H1 (cell line): ENCODE measurements around the gene IL36A. TPM values are rescaled to one million over a fixed set of nuclear protein-coding genes. Genes with fewer than 3 reads are reported as not detected.

Source experiments
- CTCF ChIA-PET: fragments of 300-600 bp; sonication (Branson Sonifier 250); formaldehyde crosslinking; loops from one replicate; lab custom pipeline; 2021; ENCODE audit not compliant: partially characterized antibody; lab: Charles Lee
- POLR2A ChIA-PET: fragments of 300-600 bp; sonication (Branson Sonifier 250); formaldehyde crosslinking; loops from one replicate; lab custom pipeline; 2021; ENCODE audit warnings: inconsistent platforms; ENCODE audit not compliant: partially characterized antibody; lab: Charles Lee
- DNase-seq, 2 experiments: peaks; one replicate each; pipeline versions ENCODE4 v3.0.0 to v3.0.0-alpha.2; 2010 to 2022; ENCODE audit warnings: low spot score in 2 of 2, low read depth in 1 of 2, mixed read lengths in 1 of 2
- FAIRE-seq: peaks from 2 replicates; lab custom pipeline; 2011; peaks lifted over from hg19 to GRCh38; lab: Jason Lieb, UNC
- H2AFZ ChIP-seq: 2 replicates; pipeline ENCODE4 v1.8.1; 2012; ENCODE audit warnings: low read length, inconsistent platforms
- H2AK5ac ChIP-seq: 2 replicates; pipeline ENCODE4 v1.6.1; 2013; ENCODE audit warnings: low read depth, low read length
- H2BK120ac ChIP-seq: replicated peaks from 2 replicates; pipeline ENCODE3; 2013; ENCODE audit warnings: low read depth, low read length, inconsistent platforms
- H2BK12ac ChIP-seq: 2 replicates; pipeline ENCODE4 v1.6.1; 2013; ENCODE audit warnings: low read depth, low read length
- H2BK15ac ChIP-seq: 2 replicates; pipeline ENCODE4 v1.6.1; 2013; ENCODE audit warnings: low read length
- H2BK20ac ChIP-seq: 2 replicates; pipeline ENCODE4 v1.6.1; 2013; ENCODE audit warnings: low read length
- H2BK5ac ChIP-seq: 2 replicates; pipeline ENCODE4 v1.6.1; 2013; ENCODE audit warnings: low read depth, low read length
- H3K14ac ChIP-seq: 2 replicates; pipeline ENCODE4 v1.6.1; 2013; ENCODE audit warnings: inconsistent platforms; ENCODE audit not compliant: insufficient read length
- H3K18ac ChIP-seq: 2 replicates; pipeline ENCODE4 v1.6.1; 2013; ENCODE audit warnings: low read length; ENCODE audit errors: extremely low read depth
- H3K23ac ChIP-seq: 2 replicates; pipeline ENCODE4 v1.6.1; 2013; ENCODE audit warnings: inconsistent platforms; ENCODE audit not compliant: insufficient read length
- H3K23me2 ChIP-seq: 2 replicates; pipeline ENCODE4 v1.6.1; 2013; ENCODE audit warnings: low read depth, low read length
- H3K27ac ChIP-seq: 2 replicates; pipeline ENCODE4 v1.6.1; 2011; ENCODE audit warnings: low read depth, low read length, inconsistent platforms
- H3K27me3 ChIP-seq, 4 experiments: replicated peaks in 1 of 4; 1 replicate in 1 of 4; 2 replicates in 3 of 4; pipeline versions ENCODE4 v1.6.1 to v1.8.1; 2011 to 2013; ENCODE audit warnings: low read length in 3 of 4, mild to moderate bottlenecking in 3 of 4, inconsistent platforms in 2 of 4, mixed read lengths in 2 of 4, moderate library complexity in 1 of 4; ENCODE audit not compliant: control insufficient read depth in 3 of 4, insufficient read depth in 3 of 4; ENCODE audit errors: extremely low read depth in 1 of 4
- H3K36me3 ChIP-seq, 4 experiments: 2 replicates each; pipeline versions ENCODE4 v1.6.1 to v1.8.1; 2011 to 2013; ENCODE audit warnings: mild to moderate bottlenecking in 4 of 4, low read length in 3 of 4, moderate library complexity in 2 of 4, control low read depth in 1 of 4, inconsistent platforms in 1 of 4; ENCODE audit not compliant: insufficient read depth in 4 of 4, control insufficient read depth in 2 of 4
- H3K4ac ChIP-seq: replicated peaks from 2 replicates; pipeline ENCODE3; 2013; ENCODE audit warnings: low read length, low read depth, mixed read lengths, inconsistent platforms; ENCODE audit not compliant: insufficient read length
- H3K4me1 ChIP-seq, 4 experiments: replicated peaks in 1 of 4; 1 replicate in 1 of 4; 2 replicates in 3 of 4; pipeline versions ENCODE4 v1.6.1 to v1.8.1; 2011 to 2013; ENCODE audit warnings: low read length in 3 of 4, inconsistent platforms in 2 of 4, mixed read lengths in 1 of 4; ENCODE audit not compliant: insufficient read depth in 4 of 4, control insufficient read depth in 3 of 4
- H3K4me2 ChIP-seq, 2 experiments: 2 replicates each; pipeline versions ENCODE4 v1.6.1 to v1.8.1; 2011 to 2013; ENCODE audit warnings: low read depth in 2 of 2, low read length in 2 of 2, control low read depth in 1 of 2, inconsistent platforms in 1 of 2, mild to moderate bottlenecking in 1 of 2; ENCODE audit not compliant: insufficient read depth in 1 of 2
- H3K4me3 ChIP-seq, 4 experiments: fragments of 200-600, 300-600 bp in 1 of 4; sonication (generic), shearing (Covaris generic), sonication (Bioruptor Twin) in 1 of 4; 2 replicates each; pipeline versions ENCODE4 v1.5.1 to v1.8.1; 2011 to 2016; ENCODE audit warnings: low read length in 4 of 4, low read depth in 3 of 4, control low read depth in 2 of 4, inconsistent platforms in 2 of 4, mild to moderate bottlenecking in 2 of 4, mixed read lengths in 1 of 4, moderate library complexity in 1 of 4; ENCODE audit not compliant: insufficient read depth in 2 of 4; ENCODE audit errors: extremely low read depth in 1 of 4
- H3K56ac ChIP-seq: replicated peaks from 2 replicates; pipeline ENCODE3; 2013; ENCODE audit warnings: low read depth, mild to moderate bottlenecking, mixed read lengths, low read length, inconsistent platforms; ENCODE audit not compliant: insufficient read length
- H3K79me1 ChIP-seq: 2 replicates; pipeline ENCODE4 v1.6.1; 2013; ENCODE audit warnings: low read depth, low read length, control low read depth
- H3K79me2 ChIP-seq, 2 experiments: 2 replicates each; pipeline versions ENCODE4 v1.6.1 to v1.8.1; 2012 to 2013; ENCODE audit warnings: low read length in 2 of 2, mild to moderate bottlenecking in 2 of 2, inconsistent platforms in 1 of 2; ENCODE audit not compliant: insufficient read depth in 2 of 2, control insufficient read depth in 1 of 2
- H3K9ac ChIP-seq, 4 experiments: replicated peaks in 1 of 4; 1 replicate in 1 of 4; 2 replicates in 3 of 4; pipeline versions ENCODE4 v1.6.1 to v1.8.1; 2011 to 2013; ENCODE audit warnings: low read depth in 3 of 4, low read length in 3 of 4, control low read depth in 2 of 4, mild to moderate bottlenecking in 2 of 4, moderate library complexity in 2 of 4, inconsistent platforms in 1 of 4; ENCODE audit errors: extremely low read depth in 1 of 4
- H3K9me3 ChIP-seq, 2 experiments: 2 replicates each; pipeline versions ENCODE4 v1.6.1 to v1.8.1; 2012 to 2013; ENCODE audit warnings: mild to moderate bottlenecking in 2 of 2, moderate library complexity in 2 of 2, control low read depth in 1 of 2, inconsistent platforms in 1 of 2, low read depth in 1 of 2, low read length in 1 of 2, mixed read lengths in 1 of 2; ENCODE audit not compliant: insufficient read depth in 2 of 2
- H4K20me1 ChIP-seq, 2 experiments: replicated peaks in 1 of 2; 2 replicates each; pipeline versions ENCODE3 to v1.8.1; 2011 to 2013; ENCODE audit warnings: inconsistent platforms in 2 of 2, low read length in 2 of 2, mild to moderate bottlenecking in 1 of 2; ENCODE audit not compliant: insufficient read depth in 2 of 2, control insufficient read depth in 1 of 2
- H4K5ac ChIP-seq: 2 replicates; pipeline ENCODE4 v1.6.1; 2013; ENCODE audit warnings: low read length, low read depth, mixed read lengths, inconsistent platforms; ENCODE audit not compliant: insufficient read length
- H4K8ac ChIP-seq: 2 replicates; pipeline ENCODE4 v1.8.0; 2013; ENCODE audit warnings: mild to moderate bottlenecking, moderate library complexity, low read length, inconsistent platforms; ENCODE audit not compliant: insufficient read depth; ENCODE audit errors: extremely low read depth
- H4K91ac ChIP-seq: replicated peaks from 2 replicates; pipeline ENCODE3; 2013; ENCODE audit warnings: low read length, mixed read lengths, inconsistent platforms; ENCODE audit not compliant: insufficient read length
- ASH2L ChIP-seq: fragments of 200-600, 300-600 bp; sonication (generic); IDR thresholded peaks from one replicate; pipeline ENCODE4 v1.7.1; 2017; ENCODE audit warnings: low read length
- CBX5 ChIP-seq: fragments of 300-800, 300-1000 bp; sonication (generic); IDR thresholded peaks from 2 replicates; pipeline ENCODE4 v1.7.1; 2016; ENCODE audit warnings: antibody characterized with exemption, low read length, low read depth
- CREB1 ChIP-seq: IDR thresholded peaks from 2 replicates; pipeline ENCODE4 v1.6.1; 2012; ENCODE audit warnings: inconsistent platforms
- FOSL1 ChIP-seq: IDR thresholded peaks from 2 replicates; pipeline ENCODE4 v1.6.1; 2011; ENCODE audit warnings: mild to moderate bottlenecking, low read depth, low read length, moderate library complexity; ENCODE audit not compliant: insufficient read depth
- HDAC2 ChIP-seq, 2 experiments: fragments of 300-600 bp in 1 of 2; sonication (generic) in 1 of 2; IDR thresholded peaks; 2 replicates each; pipeline ENCODE4 v1.6.1; 2011 to 2012; ENCODE audit warnings: low read depth in 2 of 2, low read length in 2 of 2, mild to moderate bottlenecking in 2 of 2, moderate library complexity in 2 of 2, borderline replicate concordance in 1 of 2, inconsistent platforms in 1 of 2
- JUN ChIP-seq: IDR thresholded peaks from 2 replicates; pipeline ENCODE4 v1.6.1; 2011; ENCODE audit warnings: low read depth, mild to moderate bottlenecking, improper control_type of control experiment, low read length
- RBBP5 ChIP-seq: IDR thresholded peaks from 2 replicates; pipeline ENCODE4 v1.7.1; 2012; ENCODE audit warnings: low read depth, mild to moderate bottlenecking, inconsistent platforms, low read length, moderate library complexity, borderline replicate concordance
- RNF2 ChIP-seq: fragments of 200-900, 300-1000 bp; sonication (generic); IDR thresholded peaks from 2 replicates; pipeline ENCODE4 v1.7.1; 2016; ENCODE audit warnings: borderline replicate concordance, low read depth, mild to moderate bottlenecking, antibody characterized with exemption, low read length; ENCODE audit not compliant: poor library complexity, severe bottlenecking; ENCODE audit errors: missing control alignments
- RXRA ChIP-seq: IDR thresholded peaks from 2 replicates; pipeline ENCODE4 v1.6.1; 2011; ENCODE audit warnings: low read depth, mild to moderate bottlenecking, low read length, moderate library complexity; ENCODE audit not compliant: insufficient read depth
- SP2 ChIP-seq: IDR thresholded peaks from 2 replicates; pipeline ENCODE4 v1.6.1; 2012; ENCODE audit warnings: mild to moderate bottlenecking, low read length, inconsistent platforms
- TAF7 ChIP-seq: optimal IDR thresholded peaks from 2 replicates; pipeline ENCODE3; 2011; ENCODE audit warnings: low read depth, mild to moderate bottlenecking, inconsistent platforms, low read length, moderate library complexity, borderline replicate concordance
- TBP ChIP-seq: IDR thresholded peaks from 2 replicates; pipeline ENCODE4 v1.6.1; 2011; ENCODE audit warnings: low read depth, low read length, improper control_type of control experiment
- WGBS, 2 experiments: shearing (Covaris generic) in 1 of 2; methylation state at CpG; one replicate each; pipeline versions ENCODE4 v1.1.6 to v1.1.7; 2013 to 2015; ENCODE audit warnings: low lambda C conversion rate in 2 of 2, mixed read lengths in 2 of 2, inconsistent platforms in 1 of 2, low coverage in 1 of 2, missing lambda C conversion rate in 1 of 2; ENCODE audit not compliant: insufficient replicate concordance in 2 of 2, insufficient coverage in 1 of 2, insufficient read length in 1 of 2; ENCODE audit errors: extremely low coverage in 1 of 2, missing lambda C conversion rate in 1 of 2; 5-methylcytosine and 5-hydroxymethylcytosine counted together
- polyA plus RNA-seq, 7 experiments: library from polyadenylated mRNA; depleted of rRNA in 3 of 7; stranded (reverse) in 5 of 7; unstranded in 2 of 7; fragments of >200 nt in 5 of 7; fragments of 200-250 nt in 2 of 7; gene quantifications; 1 replicate in 5 of 7; 2 replicates in 1 of 7; 4 replicates in 1 of 7; pipeline versions ENCODE4 v1.2.1 to v1.2.3, GENCODE V29; 2011 to 2013; ENCODE audit warnings: missing spikeins in 2 of 7, mixed read lengths in 2 of 7
- total RNA-seq: library from RNA; stranded (reverse); fragmentation: NEBNext Ultra II Directional; extraction: Animal tissue kit (Norgen Biotek cat#: 25700); gene quantifications from 2 replicates; pipeline ENCODE4 v1.2.1, GENCODE V29; 2021

The IL36A gene
- total and polyA plus RNA-seq, 2 of the 8 experiments (the other 6 are each of a cell fraction or from before 2014, with no cell fraction given), result not detected

DNA sequence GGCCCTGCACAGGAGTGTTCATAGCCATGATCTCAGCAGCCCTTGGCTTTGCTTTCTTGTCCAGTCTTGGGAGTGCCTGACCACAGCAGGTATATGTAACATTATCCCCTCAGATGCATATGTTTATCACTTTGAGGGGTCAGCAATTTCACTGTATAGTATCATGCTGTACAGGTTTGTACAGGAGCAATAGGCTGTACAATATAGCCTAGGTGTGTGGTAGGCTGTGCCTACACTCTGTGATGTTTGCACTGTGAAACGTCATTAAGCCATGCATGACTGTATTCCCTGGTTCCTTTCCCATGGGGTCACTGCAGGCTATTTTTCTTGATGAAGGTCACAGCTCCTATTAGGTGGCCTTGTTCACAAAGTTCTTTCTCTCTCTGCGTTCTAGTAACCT lies 32.1 kb upstream of the IL36A start:
- no peak overlapping the region for H3K9ac ChIP-seq

More for the DNA sequence above, 32.1 kb upstream of the IL36A start:
- no peak overlapping the region for H3K14ac ChIP-seq
- FAIRE-seq (no peak), DNase-seq (no peak)
- H3K56ac ChIP-seq, result no peak overlapping the region
- no peak overlapping the region for H3K23ac ChIP-seq
- H3K36me3 ChIP-seq, result no peaks in the 10 kb centered on the region
- H3K4me2 ChIP-seq, result no peak overlapping the region
- H3K18ac ChIP-seq, result no peak overlapping the region
- H3K27me3 ChIP-seq, result no peaks in the 10 kb centered on the region
- H4K8ac ChIP-seq, result no peak overlapping the region
- 66% methylated on average over 2 of the region's 2 CpGs; no CpG with 5 or more reads in 1 of the 2 experiments for WGBS, 2 experiments
- no peaks in the 10 kb centered on the region for H3K9me3 ChIP-seq
- TF ChIP-seq RNF2, result no peak
- TF ChIP-seq CBX5, result no peak
- TF ChIP-seq SP2, result no peak
- TF ChIP-seq FOSL1, result no peak
- no peak for TF ChIP-seq ASH2L
- no peak for TF ChIP-seq HDAC2 (IDR thresholded peaks at IDR 0.05; ENCODE audit: borderline replicate concordance in 1 of 2, low read depth in 2 of 2, low read length in 2 of 2)
- no peak for TF ChIP-seq RXRA
- TF ChIP-seq RBBP5, result no peak
- no peak for TF ChIP-seq TBP
- no peak for TF ChIP-seq TAF7
- no peak for TF ChIP-seq CREB1
- no peak for TF ChIP-seq JUN
- H4K91ac ChIP-seq, result no peak overlapping the region
- H3K27ac ChIP-seq, result no peak overlapping the region
- H2BK15ac ChIP-seq, result no peak overlapping the region
- H3K4me1 ChIP-seq, result no peaks in the 10 kb centered on the region
- no peaks in the 10 kb centered on the region for H4K20me1 ChIP-seq
- no peak overlapping the region for H2AK5ac ChIP-seq
- H2BK20ac ChIP-seq, result no peak overlapping the region
- ChIA-PET POLR2A (no interaction called here), CTCF (interaction anchor here (1.1 kb wide), 1 partner anchor 13 kb away, joined by 7 read pairs; no protein-coding TSS in a partner anchor)
- H3K4ac ChIP-seq, result no peak overlapping the region
- no peak overlapping the region for H2AFZ ChIP-seq
- H2BK12ac ChIP-seq, result no peak overlapping the region
- H3K79me2 ChIP-seq, result no peaks in the 10 kb centered on the region
- H3K4me3 ChIP-seq, result no peak overlapping the region
- no peak overlapping the region for H2BK120ac ChIP-seq
- no peaks in the 10 kb centered on the region for H3K23me2 ChIP-seq
- no peak overlapping the region for H2BK5ac ChIP-seq
- H4K5ac ChIP-seq, result no peak overlapping the region
- no peaks in the 10 kb centered on the region for H3K79me1 ChIP-seq
